Kidney (tissue), 14 donors: ENCODE results near the gene AP4E1. TPM values are rescaled to one million over a fixed set of nuclear protein-coding genes. Genes with fewer than 3 reads are reported as not detected.

ENCODE experiments used
- DNase-seq, 5 donors: peaks; one replicate each; pipeline ENCODE4 v3.0.0-alpha.2; 2013 to 2020
- FAIRE-seq: peaks from 2 replicates; lab custom pipeline; 2012; peaks lifted over from hg19 to GRCh38; lab: Jason Lieb, UNC
- H3K27ac ChIP-seq, 2 donors: one replicate each; pipeline ENCODE4 v1.7.0; 2013; ENCODE audit warnings: low read depth in 2 of 2, low read length in 2 of 2, inconsistent platforms in 1 of 2
- H3K27me3 ChIP-seq: one replicate; pipeline ENCODE4 v1.7.1; 2013; ENCODE audit warnings: low read length, inconsistent platforms; ENCODE audit not compliant: control insufficient read depth, insufficient read depth
- H3K36me3 ChIP-seq, 3 donors: one replicate each; pipeline versions ENCODE4 v1.7.0 to v1.7.1; 2013; ENCODE audit warnings: low read length in 3 of 3, control low read depth in 1 of 3, inconsistent platforms in 1 of 3; ENCODE audit not compliant: insufficient read depth in 3 of 3, control insufficient read depth in 2 of 3
- H3K4me1 ChIP-seq, 3 donors: one replicate each; pipeline versions ENCODE4 v1.7.0 to v1.7.1; 2013; ENCODE audit warnings: low read length in 3 of 3, inconsistent platforms in 1 of 3, low read depth in 1 of 3; ENCODE audit not compliant: control insufficient read depth in 2 of 3, insufficient read depth in 2 of 3
- H3K4me3 ChIP-seq, 3 donors: one replicate each; pipeline versions ENCODE4 v1.7.0 to v1.8.1; 2013; ENCODE audit warnings: low read length in 3 of 3, control low read depth in 1 of 3, inconsistent platforms in 1 of 3
- H3K9ac ChIP-seq, 3 donors: one replicate each; pipeline versions ENCODE4 v1.7.0 to v1.7.1; 2013; ENCODE audit warnings: low read length in 3 of 3, control low read depth in 1 of 3, inconsistent platforms in 1 of 3
- H3K9me3 ChIP-seq, 3 donors: one replicate each; pipeline versions ENCODE4 v1.7.0 to v1.7.1; 2013; ENCODE audit warnings: low read length in 3 of 3, control low read depth in 1 of 3, inconsistent platforms in 1 of 3; ENCODE audit not compliant: control insufficient read depth in 2 of 3, insufficient read depth in 1 of 3
- CTCF ChIP-seq: IDR thresholded peaks from 3 replicates; pipeline ENCODE4 v1.5.1; 2012; ENCODE audit warnings: mild to moderate bottlenecking, moderate library complexity, borderline replicate concordance; ENCODE audit not compliant: insufficient read depth; ENCODE audit errors: extremely low read depth
- intact Hi-C: fragments of 100-400 bp; cut with DNase I; formaldehyde crosslinking; loops from one replicate; pipeline ENCODE4 v1.11.1; 2022
- polyA plus RNA-seq: library from polyadenylated mRNA; stranded (reverse); fragments of 350-450 nt; fragmentation: Illumina TruSeq; extraction: RNeasy Lipid Tissue Mini Kit (QIAGEN cat#74804); gene quantifications from one replicate; pipeline ENCODE4 v1.2.3, GENCODE V29; 2014; ENCODE audit warnings: low read depth, low replicate concordance; ENCODE audit not compliant: insufficient read depth
- total RNA-seq: library from RNA; stranded (reverse); fragmentation: NEBNext Ultra II Directional; extraction: Animal tissue kit (Norgen Biotek cat#: 25700); gene quantifications from one replicate; pipeline ENCODE4 v1.2.1, GENCODE V29; 2021
- donor health status: control.
- donor health status: control.
- donor health status: control.
- donor health status: control.
- donor health status: control.
- donor health status: DM: yes; HTN: yes; CAD: no.
- donor health status: Normal renal cell carcinoma (clear cell type).

Gene AP4E1
- total and polyA plus RNA-seq, 2 donors from 2014 or later, result 2.0 to 9.8 TPM

- no peak for TF ChIP-seq CTCF
- no peak for FAIRE-seq
Measured at GRCh38 chr15:50959717-50960116, 51.2 kb downstream of the AP4E1 start.

GRCh38 chr15:50964075-50964474 lies 55.6 kb downstream of the AP4E1 start:
- FAIRE-seq (no peak), DNase-seq (no peak)
- intact Hi-C loops, result no loop called here
- Histone ChIP-seq H3K9ac (no peak overlapping the region), H3K27me3 (no peaks in the 10 kb centered on the region), H3K27ac (no peak overlapping the region), H3K9me3 (peaks cover 1 to 19% (median 3%) of the 10 kb centered on the region in 3 donors), H3K4me1 (no peaks in the 10 kb centered on the region), H3K4me3 (no peak overlapping the region), H3K36me3 (peaks cover 0 to 4% (median 1%) of the 10 kb centered on the region in 3 donors)
- no peak for TF ChIP-seq CTCF

More at GRCh38 chr15:50959717-50960116, 51.2 kb downstream of the AP4E1 start:
- Histone ChIP-seq H3K9ac (no peak overlapping the region), H3K4me1 (no peaks in the 10 kb centered on the region), H3K9me3 (peaks cover 1 to 16% (median 3%) of the 10 kb centered on the region in 3 donors), H3K4me3 (no peak overlapping the region), H3K36me3 (peaks cover 2 to 13% (median 4%) of the 10 kb centered on the region in 3 donors), H3K27me3 (no peaks in the 10 kb centered on the region), H3K27ac (no peak overlapping the region)
- DNase-seq, result no peak
- intact Hi-C loops, result no loop called here

GRCh38 chr15:50968353-50968752 lies 59.9 kb downstream of the AP4E1 start:
- TF ChIP-seq CTCF, result no peak
- no peak for DNase-seq

GRCh38 chr15:50970524-50970923 lies 62.0 kb downstream of the AP4E1 start:
- H3K36me3 ChIP-seq, result peaks cover 0 to 8% (median 3%) of the 10 kb centered on the region in 3 donors

More at GRCh38 chr15:50968353-50968752, 59.9 kb downstream of the AP4E1 start:
- H3K36me3 ChIP-seq, result peaks cover 0 to 6% (median 3%) of the 10 kb centered on the region in 3 donors
- H3K9ac ChIP-seq, result no peak overlapping the region
- intact Hi-C loops, result no loop called here
- H3K27me3 ChIP-seq, result no peaks in the 10 kb centered on the region
- no peaks in the 10 kb centered on the region for H3K4me1 ChIP-seq
- H3K27ac ChIP-seq, result no peak overlapping the region
- H3K9me3 ChIP-seq, result peaks cover 1 to 14% (median 5%) of the 10 kb centered on the region in 3 donors
- FAIRE-seq, result no peak
- H3K4me3 ChIP-seq, result no peak overlapping the region

More at GRCh38 chr15:50970524-50970923, 62.0 kb downstream of the AP4E1 start:
- FAIRE-seq (no peak), DNase-seq (no peak)
- Histone ChIP-seq H3K4me1 (no peaks in the 10 kb centered on the region), H3K27me3 (no peaks in the 10 kb centered on the region), H3K9ac (no peak overlapping the region), H3K4me3 (no peak overlapping the region), H3K9me3 (peaks cover 2 to 5% (median 3%) of the 10 kb centered on the region in 3 donors), H3K27ac (no peak overlapping the region)
- intact Hi-C loops, result no loop called here
- no peak for TF ChIP-seq CTCF
